SU-DHL-6 (cell line): ENCODE results near the gene LRBA.

ENCODE experiments used
- EZH2phosphoT487 ChIP-seq: fragments of 200-600 bp; sonication (generic), shearing (Covaris generic); conservative IDR thresholded peaks from 2 replicates; pipeline ENCODE4 v1.6.1; 2018; ENCODE audit warnings: mild to moderate bottlenecking, antibody characterized with exemption, low read length, moderate library complexity, mixed read lengths
- TF ChIP-seq, protein P1 (sequence below): fragments of 200-600 bp; sonication (generic); IDR thresholded peaks from one replicate; pipeline ENCODE4 v1.5.1; 2017; ENCODE audit warnings: antibody characterized with exemption, mild to moderate bottlenecking, low read length, moderate library complexity; ENCODE audit not compliant: insufficient read depth, poor library complexity, severe bottlenecking

- TF ChIP-seq, protein P1, sequence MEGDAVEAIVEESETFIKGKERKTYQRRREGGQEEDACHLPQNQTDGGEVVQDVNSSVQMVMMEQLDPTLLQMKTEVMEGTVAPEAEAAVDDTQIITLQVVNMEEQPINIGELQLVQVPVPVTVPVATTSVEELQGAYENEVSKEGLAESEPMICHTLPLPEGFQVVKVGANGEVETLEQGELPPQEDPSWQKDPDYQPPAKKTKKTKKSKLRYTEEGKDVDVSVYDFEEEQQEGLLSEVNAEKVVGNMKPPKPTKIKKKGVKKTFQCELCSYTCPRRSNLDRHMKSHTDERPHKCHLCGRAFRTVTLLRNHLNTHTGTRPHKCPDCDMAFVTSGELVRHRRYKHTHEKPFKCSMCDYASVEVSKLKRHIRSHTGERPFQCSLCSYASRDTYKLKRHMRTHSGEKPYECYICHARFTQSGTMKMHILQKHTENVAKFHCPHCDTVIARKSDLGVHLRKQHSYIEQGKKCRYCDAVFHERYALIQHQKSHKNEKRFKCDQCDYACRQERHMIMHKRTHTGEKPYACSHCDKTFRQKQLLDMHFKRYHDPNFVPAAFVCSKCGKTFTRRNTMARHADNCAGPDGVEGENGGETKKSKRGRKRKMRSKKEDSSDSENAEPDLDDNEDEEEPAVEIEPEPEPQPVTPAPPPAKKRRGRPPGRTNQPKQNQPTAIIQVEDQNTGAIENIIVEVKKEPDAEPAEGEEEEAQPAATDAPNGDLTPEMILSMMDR, result no peak
- no peak for TF ChIP-seq EZH2phosphoT487
Observed at GRCh38 chr4:150540959-150541360, 474.1 kb downstream of the LRBA start.
